Measurements from ENCODE around the gene TAS1R1. TPM values are rescaled to one million over a fixed set of nuclear protein-coding genes. Genes with fewer than 3 reads are reported as not detected.

The TAS1R1 gene
- total RNA-seq, 1 donor from 2014 or later, result not detected

DNA sequence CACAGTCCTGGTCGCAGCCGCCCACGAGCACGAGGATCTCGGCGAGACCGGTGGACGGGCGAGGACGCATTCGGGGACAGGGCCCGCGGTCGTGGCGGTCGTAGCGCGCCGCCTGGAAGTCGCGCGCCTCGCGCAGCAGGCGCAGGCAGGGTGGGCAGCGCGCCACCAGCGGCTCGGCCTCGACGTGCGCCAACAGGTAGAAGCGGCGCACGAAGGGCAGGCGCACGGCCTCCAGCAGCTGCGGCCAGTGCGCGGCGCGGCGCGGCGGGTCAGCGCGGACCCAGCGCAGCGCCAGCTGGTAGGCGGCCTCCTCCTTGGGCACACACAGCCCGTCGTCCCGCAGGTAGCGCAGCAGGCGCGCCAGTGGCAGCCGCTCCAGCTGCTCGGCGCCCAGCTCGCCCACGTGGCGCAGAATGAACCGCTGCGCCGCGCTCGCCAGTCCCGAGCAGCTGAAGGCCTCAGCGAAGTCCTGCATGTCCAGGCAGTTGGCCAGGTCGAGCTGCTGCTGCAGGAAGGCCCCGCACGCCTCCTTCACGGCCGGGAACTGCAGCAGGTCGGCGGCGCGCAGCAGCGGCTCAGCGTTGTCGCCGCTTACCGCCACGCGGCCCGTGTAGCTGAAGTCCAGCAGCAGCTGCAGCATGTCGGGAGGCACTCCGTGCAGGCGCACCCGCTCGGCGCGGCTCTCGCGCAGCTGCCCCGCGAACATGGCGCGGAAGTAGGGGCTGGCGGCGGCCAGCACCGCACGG lies 47.0 kb downstream of the TAS1R1 start:
- peaks cover 40% of the 10 kb centered on the region for H3K4me1 Mint-ChIP-seq
- no peaks in the 10 kb centered on the region for H3K9me3 Mint-ChIP-seq
- ATAC-seq (ENCODE audit: low read depth), result peak; percentile 37
- ChIA-PET CTCF (interaction anchor here (1.0 to 2.9 kb wide), 7 partner anchors 22 to 48 kb away, joined by 3 to 11 read pairs (median 3); partner anchors contain the start of genes NOL9, TAS1R1 and THAP3), POLR2A (interaction anchor here (0.6 to 8.1 kb wide), 10 partner anchors 10 to 410 kb away, joined by 3 to 94 read pairs (median 9); partner anchors contain the start of genes CAMTA1, NOL9, PHF13 and TAS1R1)
- peaks cover 15% of the 10 kb centered on the region for H3K36me3 Mint-ChIP-seq (ENCODE audit: low read depth)
- intact Hi-C loops (cut with micrococcal nuclease), result loop anchor here (1.0 kb wide), 2 partner anchors 99 to 183 kb away; partner anchors contain the start of genes CAMTA1 and DNAJC11
- H3K27ac Mint-ChIP-seq, result peak overlapping the region; percentile 91
- DNase-seq, result peak; percentile 38
- H3K4me3 Mint-ChIP-seq, result peak overlapping the region; percentile 91
- H3K27me3 Mint-ChIP-seq, result no peaks in the 10 kb centered on the region
- no peak for TF ChIP-seq CTCF (IDR thresholded peaks at IDR 0.05)

DNA sequence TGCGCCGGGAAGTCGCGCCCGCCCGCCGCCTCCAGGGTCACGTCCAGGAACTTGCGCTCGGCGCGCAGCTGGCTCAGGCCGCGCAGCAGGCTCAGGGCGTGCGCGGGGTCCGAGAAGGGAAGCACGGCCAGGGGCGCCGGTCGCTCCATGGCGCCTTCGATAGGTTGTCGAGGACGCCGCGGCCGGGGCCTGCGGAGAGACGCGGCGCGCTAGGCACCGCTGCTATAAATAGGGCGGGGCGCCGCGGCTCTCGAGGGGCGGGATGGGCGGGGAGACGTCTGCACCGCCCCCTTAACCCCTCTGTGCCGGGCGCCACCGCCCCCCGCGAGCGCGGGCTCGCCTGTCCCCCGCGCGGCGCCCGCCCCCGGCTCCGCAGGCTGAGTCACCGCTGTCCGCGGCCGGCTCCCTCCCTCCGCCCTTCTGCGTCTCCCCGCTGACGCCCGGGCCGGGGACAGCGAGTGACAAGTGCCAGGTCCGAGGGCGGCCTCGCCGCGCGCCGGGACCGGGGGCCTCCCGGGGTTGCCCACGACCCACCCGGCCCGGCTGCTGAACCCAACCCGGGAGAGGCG lies 47.6 kb downstream of the TAS1R1 start, which contains the start of gene KLHL21:
Gene KLHL21, minus strand, starts transcription at position 201 of the 569 bp plus-strand sequence. Its CDS starts 52 bp downstream, at position 149.
- H3K4me3 Mint-ChIP-seq, result peak within 1 kb of the TSS; percentile 91
- peak within 1 kb of the TSS; percentile 96 for H3K27ac Mint-ChIP-seq
- POLR2A ChIA-PET, result interaction anchor here (1.0 to 8.1 kb wide), 11 partner anchors 9 to 182 kb away, joined by 3 to 94 read pairs (median 11); partner anchors contain the start of genes CAMTA1, NOL9, PHF13 and TAS1R1
- H3K9me3 Mint-ChIP-seq, result no peaks in the 10 kb centered on the region
- CTCF ChIA-PET, result interaction anchor here (1.0 to 2.9 kb wide), 5 partner anchors 22 to 48 kb away, joined by 3 to 11 read pairs (median 3); partner anchors contain the start of genes NOL9, TAS1R1 and THAP3
- DNase-seq (peak; percentile 86), ATAC-seq (ENCODE audit: low read depth) (peak; percentile 70)
- no peak for TF ChIP-seq CTCF (IDR thresholded peaks at IDR 0.05)
- H3K27me3 Mint-ChIP-seq, result no peaks in the 10 kb centered on the region
- H3K36me3 Mint-ChIP-seq (ENCODE audit: low read depth), result peaks cover 11% of the 10 kb centered on the region
- H3K4me1 Mint-ChIP-seq, result peaks cover 40% of the 10 kb centered on the region
- intact Hi-C loops (cut with micrococcal nuclease), result loop anchor here (1.0 kb wide), 5 partner anchors 11 to 183 kb away; partner anchors contain the start of genes CAMTA1, NOL9, PHF13 and ZBTB48

DNA sequence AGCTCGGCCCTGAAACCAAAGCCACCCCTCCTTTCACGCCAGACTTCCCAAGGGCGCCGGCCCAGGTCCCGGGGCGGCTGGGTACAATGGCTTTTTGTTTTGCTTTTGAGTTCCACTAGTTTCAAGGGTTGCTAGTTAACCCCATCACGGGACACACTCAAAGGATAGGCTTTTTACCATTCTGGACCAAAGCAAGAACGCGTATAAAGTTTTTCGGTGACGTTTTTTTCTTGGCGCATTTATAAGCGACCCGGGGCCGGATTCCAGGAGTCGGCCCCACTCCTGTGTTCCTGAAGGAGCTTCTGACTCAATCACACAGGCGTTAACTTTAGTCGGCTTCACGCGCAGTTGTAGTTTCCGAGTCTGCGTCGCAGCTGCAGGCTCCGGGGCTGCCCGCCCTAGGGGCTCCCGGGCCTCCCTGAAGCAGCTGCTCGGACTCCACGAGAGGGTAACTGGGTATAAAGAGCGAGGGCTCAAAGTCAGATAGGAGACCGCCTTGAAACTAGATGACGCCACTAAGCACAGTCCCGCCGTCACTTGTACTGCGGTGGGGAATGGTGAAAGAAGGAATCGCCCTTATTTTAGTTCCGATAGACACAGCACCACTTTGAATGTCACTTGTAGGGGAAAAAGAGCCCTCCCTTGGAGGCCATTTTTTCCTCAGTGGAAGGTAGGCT lies 48.3 kb downstream of the TAS1R1 start:
- Mint-ChIP-seq H3K9me3 (no peaks in the 10 kb centered on the region), H3K27ac (peak overlapping the region; percentile 96), H3K4me3 (peak overlapping the region; percentile 85), H3K4me1 (peaks cover 40% of the 10 kb centered on the region), H3K27me3 (no peaks in the 10 kb centered on the region), H3K36me3 (ENCODE audit: low read depth) (peaks cover 8% of the 10 kb centered on the region)
- intact Hi-C loops (cut with micrococcal nuclease), result loop anchor here (1.0 kb wide), 4 partner anchors 10 to 49 kb away; partner anchors contain the start of genes NOL9, PHF13 and ZBTB48
- ChIA-PET CTCF (interaction anchor here (1.1 to 2.9 kb wide), 2 partner anchors 42 to 49 kb away, joined by 3 to 11 read pairs; partner anchors contain the start of genes NOL9 and TAS1R1), POLR2A (interaction anchor here (1.0 to 8.1 kb wide), 10 partner anchors 9 to 181 kb away, joined by 3 to 94 read pairs (median 12); partner anchors contain the start of genes CAMTA1, NOL9, PHF13 and TAS1R1)
- DNase-seq (peak; percentile 60), ATAC-seq (ENCODE audit: low read depth) (peak; percentile 32)
- TF ChIP-seq CTCF (IDR thresholded peaks at IDR 0.05), result no peak

DNA sequence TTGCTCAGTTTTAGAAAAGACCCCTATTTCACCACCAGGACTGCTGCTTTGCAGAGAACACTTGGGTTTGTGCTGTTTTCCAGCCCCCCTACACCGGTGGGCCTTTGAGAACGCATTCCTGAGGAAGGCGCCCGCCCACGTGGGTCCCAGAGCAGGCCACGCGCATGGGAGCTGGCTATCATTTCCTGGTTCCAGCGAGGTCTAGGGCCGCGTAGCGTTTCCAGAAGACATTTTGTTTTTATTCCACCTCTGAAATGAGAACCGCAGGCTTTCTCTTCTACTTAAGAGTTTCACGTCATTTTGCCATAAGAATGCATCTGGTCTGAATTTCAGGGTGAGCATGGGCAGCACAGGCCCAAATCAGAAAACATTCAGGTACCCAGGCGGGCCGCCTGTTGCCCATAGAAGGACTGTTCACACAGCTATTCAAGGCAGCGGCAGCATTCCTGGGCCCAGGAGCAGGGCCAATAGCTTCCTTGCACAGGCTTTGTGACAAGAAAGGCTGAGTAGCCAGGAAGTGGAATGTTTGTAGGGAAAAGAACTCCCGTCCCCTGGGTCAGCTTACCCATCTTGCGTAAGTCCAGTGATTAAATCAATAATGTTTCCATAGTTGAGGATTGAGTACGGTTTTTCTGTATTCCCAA lies 48.9 kb downstream of the TAS1R1 start:
- peaks cover 35% of the 10 kb centered on the region for H3K4me1 Mint-ChIP-seq
- POLR2A ChIA-PET, result interaction anchor here (1.1 to 8.1 kb wide), 8 partner anchors 8 to 181 kb away, joined by 3 to 94 read pairs (median 14); partner anchors contain the start of genes CAMTA1, NOL9, PHF13 and TAS1R1
- DNase-seq, result no peak

More for the DNA sequence above, 48.9 kb downstream of the TAS1R1 start:
- peak overlapping the region; percentile 85 for H3K4me3 Mint-ChIP-seq
- no peaks in the 10 kb centered on the region for H3K9me3 Mint-ChIP-seq
- H3K27me3 Mint-ChIP-seq, result no peaks in the 10 kb centered on the region
- CTCF ChIA-PET, result no interaction called here
- intact Hi-C loops (cut with micrococcal nuclease), result loop anchor here (1.0 kb wide), 4 partner anchors 9 to 50 kb away; partner anchors contain the start of genes NOL9, PHF13 and ZBTB48
- ATAC-seq (ENCODE audit: low read depth), result no peak
- peaks cover 4% of the 10 kb centered on the region for H3K36me3 Mint-ChIP-seq (ENCODE audit: low read depth)
- peak overlapping the region; percentile 96 for H3K27ac Mint-ChIP-seq
- no peak for TF ChIP-seq CTCF (IDR thresholded peaks at IDR 0.05)
